Hematopoietic multipotent progenitor cell treated with erythropoietin and hydrocortisone succinate and interleukin-3 and kit ligand, for 6 days (in vitro differentiated cells): ENCODE measurements around the gene PRELID2.

ENCODE experiments used
- DNase-seq: peaks from one replicate; pipeline ENCODE4 v3.0.0-alpha.2; 2015

PRELID2 gene

GRCh38 chr5:145792840-145793239 lies 42.3 kb downstream of the PRELID2 start:
- DNase-seq = no peak

GRCh38 chr5:145791866-145792265 lies 43.3 kb downstream of the PRELID2 start:
- no peak for DNase-seq

- no peak for DNase-seq
Measured at GRCh38 chr5:145787996-145788395, 47.1 kb downstream of the PRELID2 start.

- DNase-seq = no peak
Measured at GRCh38 chr5:145787507-145787906, 47.6 kb downstream of the PRELID2 start.

- DNase-seq = peak; percentile 53
Measured at GRCh38 chr5:145787001-145787400, 48.1 kb downstream of the PRELID2 start.

- DNase-seq = no peak
Measured at GRCh38 chr5:145780982-145781381, 54.2 kb downstream of the PRELID2 start.

GRCh38 chr5:145778144-145778900 lies 56.8 kb downstream of the PRELID2 start:
- no peak for DNase-seq

GRCh38 chr5:145777445-145778063 lies 57.6 kb downstream of the PRELID2 start:
- DNase-seq = no peak

- DNase-seq = no peak
Measured at GRCh38 chr5:145776886-145777285, 58.3 kb downstream of the PRELID2 start.

- DNase-seq = no peak
Measured at GRCh38 chr5:145775893-145776444, 59.2 kb downstream of the PRELID2 start.

GRCh38 chr5:145775411-145775810 lies 59.7 kb downstream of the PRELID2 start:
- no peak for DNase-seq

GRCh38 chr5:145774442-145774841 lies 60.7 kb downstream of the PRELID2 start:
- no peak for DNase-seq

GRCh38 chr5:145772466-145772865 lies 62.7 kb downstream of the PRELID2 start:
- DNase-seq = peak; percentile 45

- no peak for DNase-seq
Measured at GRCh38 chr5:145768863-145769262, 66.3 kb downstream of the PRELID2 start.

GRCh38 chr5:145764325-145764724 lies 70.8 kb downstream of the PRELID2 start:
- no peak for DNase-seq

- DNase-seq = no peak
Measured at GRCh38 chr5:145762833-145763232, 72.3 kb downstream of the PRELID2 start.

- DNase-seq = no peak
Measured at GRCh38 chr5:145761254-145761653, 73.9 kb downstream of the PRELID2 start.

- DNase-seq = no peak
Measured at GRCh38 chr5:145760660-145761059, 74.5 kb downstream of the PRELID2 start.

- DNase-seq = no peak
Measured at GRCh38 chr5:145752947-145753346, 82.2 kb downstream of the PRELID2 start.

GRCh38 chr5:145752534-145752933 lies 82.6 kb downstream of the PRELID2 start:
- no peak for DNase-seq

GRCh38 chr5:145750199-145750598 lies 84.9 kb downstream of the PRELID2 start:
- no peak for DNase-seq

- no peak for DNase-seq
Measured at GRCh38 chr5:145743396-145744061, 91.6 kb downstream of the PRELID2 start.

GRCh38 chr5:145739843-145740242 lies 95.3 kb downstream of the PRELID2 start:
- DNase-seq = no peak

- no peak for DNase-seq
Measured at GRCh38 chr5:145738227-145738626, 96.9 kb downstream of the PRELID2 start.
